ENCODE data around the gene MBD3L3.
"Not testable (repeated sequence)": the region's sequence is repeated elsewhere in the genome, so short reads cannot be mapped to it uniquely, and the experiment has no call there.

Gene MBD3L3

DNA sequence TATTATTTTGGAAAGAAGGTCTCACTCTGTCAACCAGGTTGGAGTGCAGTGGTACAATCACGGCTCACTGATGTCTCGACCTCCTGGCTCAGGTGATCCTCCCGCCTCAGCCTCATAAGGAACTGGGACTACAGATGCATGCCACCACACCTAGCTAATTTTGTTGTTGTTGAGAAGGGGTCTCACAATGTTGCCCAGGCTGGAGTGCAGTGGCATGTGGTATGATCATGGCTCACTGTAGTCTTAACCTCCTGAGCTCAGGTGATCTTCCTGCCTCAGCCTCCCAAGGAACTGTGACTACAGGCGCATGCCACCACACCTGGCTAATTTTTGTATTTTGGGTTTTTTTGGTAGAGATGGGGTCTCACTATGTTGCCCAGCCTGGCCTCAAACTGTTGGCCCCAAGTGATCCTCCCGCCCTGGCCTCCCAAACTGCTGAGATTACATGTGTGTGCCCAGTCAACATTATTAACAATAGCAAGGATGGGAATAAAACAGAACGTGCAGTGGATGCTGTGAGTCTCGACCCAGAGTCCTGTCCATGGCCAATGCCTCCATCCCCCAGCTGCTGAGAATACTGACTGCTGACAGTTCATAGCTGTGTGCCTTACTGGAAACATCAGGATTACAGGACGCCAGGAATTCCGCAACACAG lies 5.4 kb upstream of the MBD3L3 start:
- no peak for DNase-seq (ENCODE audit: low read depth in 1 of 2, low spot score in 1 of 2)

DNA sequence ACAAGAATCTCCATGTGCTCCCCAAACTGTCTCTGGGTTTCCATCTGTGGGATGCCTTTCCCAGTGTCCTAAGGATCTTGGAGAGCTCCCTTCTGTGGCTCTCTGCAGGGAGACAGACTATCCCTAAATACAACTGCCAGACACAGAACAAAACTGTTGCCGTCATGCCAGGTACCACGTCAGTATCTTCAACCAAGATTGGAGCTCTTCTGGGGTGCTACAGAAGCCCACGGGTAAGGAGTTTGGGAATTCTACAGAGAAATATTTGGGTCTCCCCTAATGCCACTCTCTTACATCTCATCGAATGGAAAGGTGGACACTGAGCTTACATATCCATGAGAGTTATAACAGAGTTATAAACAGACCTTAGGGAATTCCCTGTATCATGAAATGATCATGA lies 4.9 kb upstream of the MBD3L3 start:
- no peak for DNase-seq (ENCODE audit: low read depth in 1 of 2, low spot score in 1 of 2)

DNA sequence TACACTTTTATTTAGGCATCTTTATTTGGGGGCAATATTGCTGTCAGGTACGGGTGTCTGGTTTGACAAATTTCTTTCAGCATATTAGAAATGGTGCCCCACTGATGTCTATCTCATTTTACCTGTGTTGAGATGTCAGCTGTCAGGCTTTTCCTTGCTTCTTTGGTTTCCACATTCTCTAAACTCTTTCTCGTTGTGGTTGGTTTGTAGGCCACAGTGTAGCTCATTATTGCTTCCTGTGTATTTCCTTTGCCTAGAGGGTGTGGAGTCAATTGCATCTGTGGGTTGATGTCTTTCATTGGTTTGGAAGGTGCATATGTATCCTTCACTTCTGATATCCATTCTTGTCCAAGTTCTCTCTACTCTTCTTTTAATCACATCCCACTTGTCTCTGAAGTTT lies 1.5 kb upstream of the MBD3L3 start:
- DNase-seq (ENCODE audit: low read depth in 1 of 2, low spot score in 1 of 2) = not testable (repeated sequence)

DNA sequence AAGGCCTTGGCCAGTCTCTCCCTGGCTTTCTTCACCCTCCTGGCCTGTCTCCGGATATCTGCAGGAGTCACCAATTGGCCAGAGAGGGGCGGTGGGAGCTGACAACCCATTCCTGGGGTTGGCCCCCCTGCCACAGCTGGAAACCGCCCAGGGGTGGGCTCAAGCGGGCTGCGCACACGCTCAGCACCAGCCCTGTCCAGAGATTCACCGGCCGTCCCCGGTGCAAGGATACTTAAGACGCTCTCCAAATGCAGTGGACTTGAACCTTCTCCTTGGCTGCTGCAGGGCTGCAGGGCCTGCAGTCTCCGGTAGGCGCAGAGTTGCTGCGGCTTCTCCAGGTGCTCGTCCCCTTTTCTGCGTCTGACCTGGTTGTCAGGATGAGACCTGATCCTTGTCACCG lies 2.1 kb downstream of the MBD3L3 start:
- not testable (repeated sequence) for DNase-seq (ENCODE audit: low read depth in 1 of 2, low spot score in 1 of 2)

DNA sequence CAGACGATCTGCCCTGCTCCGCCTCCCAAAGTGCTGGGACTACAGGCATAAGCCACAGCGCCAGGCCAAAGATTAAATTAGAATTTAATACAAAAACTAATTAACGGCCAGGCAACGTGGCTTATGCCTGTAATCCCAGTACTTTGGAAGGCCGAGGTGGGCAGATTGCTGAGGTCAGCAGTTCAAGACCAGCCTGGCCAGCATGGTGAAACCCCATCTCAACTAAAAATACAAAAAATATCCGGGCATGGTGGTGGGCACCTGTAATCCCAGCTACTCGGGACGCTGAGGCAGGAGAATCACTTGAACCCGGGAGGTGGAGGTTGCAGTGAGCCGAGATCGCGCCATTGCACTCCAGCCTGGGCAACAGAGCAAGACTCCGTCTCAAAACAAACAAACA lies 2.8 kb downstream of the MBD3L3 start:
- not testable (repeated sequence) for DNase-seq (ENCODE audit: low read depth in 1 of 2, low spot score in 1 of 2)

DNA sequence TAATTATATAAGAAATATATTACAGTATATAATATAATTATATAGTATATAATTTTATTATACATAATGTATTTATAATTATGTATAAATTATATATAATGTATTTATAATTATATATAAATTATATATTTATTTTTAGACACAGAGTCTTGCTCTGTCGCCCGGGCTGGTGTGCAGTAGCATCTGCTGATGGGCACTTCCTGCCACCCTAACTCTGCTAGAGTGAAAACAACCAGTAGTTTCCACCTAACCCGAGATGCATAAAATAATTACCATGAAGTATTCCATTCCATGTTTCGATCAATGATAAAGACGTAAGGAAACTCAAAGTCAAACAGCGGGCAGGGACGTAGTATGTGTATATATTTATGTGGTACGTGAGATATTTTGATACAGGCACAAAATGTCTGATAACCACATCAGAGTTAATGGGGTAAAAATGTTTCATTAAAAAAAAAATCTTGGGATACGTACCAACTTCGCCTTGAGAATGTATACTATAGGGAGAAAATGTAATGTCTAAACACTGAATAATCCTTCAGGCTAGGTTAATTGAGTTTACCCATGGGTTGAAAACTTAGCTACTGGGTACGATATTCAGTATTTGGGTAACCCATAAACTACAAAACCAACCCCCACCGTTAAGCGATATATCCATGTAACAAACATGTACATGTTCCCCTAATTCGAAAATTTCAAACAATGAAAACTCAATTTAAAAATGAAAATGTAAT lies 3.7 kb downstream of the MBD3L3 start:
- not testable (repeated sequence) for DNase-seq (ENCODE audit: low read depth in 1 of 2, low spot score in 1 of 2)

DNA sequence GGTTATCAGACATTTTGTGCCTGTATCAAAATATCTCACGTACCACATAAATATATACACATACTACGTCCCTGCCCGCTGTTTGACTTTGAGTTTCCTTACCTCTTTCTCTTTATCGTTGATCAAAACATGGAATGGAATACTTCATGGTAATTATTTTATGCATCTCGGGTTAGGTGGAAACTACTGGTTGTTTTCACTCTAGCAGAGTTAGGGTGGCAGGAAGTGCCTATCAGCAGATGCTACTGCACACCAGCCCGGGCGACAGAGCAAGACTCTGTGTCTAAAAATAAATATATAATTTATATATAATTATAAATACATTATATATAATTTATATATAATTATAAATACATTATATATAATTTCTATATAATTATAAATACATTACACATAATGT lies 5.6 kb downstream of the MBD3L3 start:
- not testable (repeated sequence) for DNase-seq (ENCODE audit: low read depth in 1 of 2, low spot score in 1 of 2)

DNA sequence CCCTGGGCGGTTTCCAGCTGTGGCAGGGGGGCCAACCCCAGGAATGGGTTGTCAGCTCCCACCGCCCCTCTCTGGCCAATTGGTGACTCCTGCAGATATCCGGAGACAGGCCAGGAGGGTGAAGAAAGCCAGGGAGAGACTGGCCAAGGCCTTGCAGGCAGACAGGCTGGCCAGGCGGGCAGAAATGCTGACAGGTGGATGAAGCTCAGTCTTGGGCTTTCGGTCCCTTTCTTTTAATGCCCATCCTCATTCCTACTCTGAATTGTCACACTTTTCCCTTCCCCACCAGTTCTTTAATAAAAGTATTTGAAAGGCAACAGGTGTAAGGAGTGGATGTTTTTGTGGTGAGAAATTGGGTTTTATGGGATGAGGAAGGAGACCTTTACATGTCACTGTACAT lies 7.1 kb downstream of the MBD3L3 start:
- not testable (repeated sequence) for DNase-seq (ENCODE audit: low read depth in 1 of 2, low spot score in 1 of 2)

DNA sequence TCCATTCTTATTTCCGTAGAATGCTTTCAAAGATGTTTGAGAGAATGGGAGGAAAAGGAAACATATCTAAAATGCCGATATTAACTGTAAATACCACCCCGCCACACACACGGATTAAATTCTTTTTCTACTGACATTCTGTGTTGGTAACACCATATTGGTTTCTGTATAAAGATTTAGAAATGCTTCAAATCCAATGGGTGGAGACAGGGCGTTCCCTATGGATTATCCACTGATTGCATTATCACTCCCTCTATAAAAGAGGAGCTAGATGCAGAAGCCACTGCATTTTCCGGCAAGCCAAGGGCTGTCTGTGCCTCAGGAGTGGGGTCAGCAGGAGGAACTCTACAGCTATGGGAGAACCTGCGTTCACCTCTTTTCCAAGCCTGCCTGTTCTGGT lies 9.5 kb downstream of the MBD3L3 start, which contains the start of gene MBD3L2:
TSS of gene MBD3L2 (plus strand) at position 301 of the 400 bp plus-strand sequence. CDS start at position 354, 53 bp downstream.
- not testable (repeated sequence) for DNase-seq (ENCODE audit: low read depth in 1 of 2, low spot score in 1 of 2)

DNA sequence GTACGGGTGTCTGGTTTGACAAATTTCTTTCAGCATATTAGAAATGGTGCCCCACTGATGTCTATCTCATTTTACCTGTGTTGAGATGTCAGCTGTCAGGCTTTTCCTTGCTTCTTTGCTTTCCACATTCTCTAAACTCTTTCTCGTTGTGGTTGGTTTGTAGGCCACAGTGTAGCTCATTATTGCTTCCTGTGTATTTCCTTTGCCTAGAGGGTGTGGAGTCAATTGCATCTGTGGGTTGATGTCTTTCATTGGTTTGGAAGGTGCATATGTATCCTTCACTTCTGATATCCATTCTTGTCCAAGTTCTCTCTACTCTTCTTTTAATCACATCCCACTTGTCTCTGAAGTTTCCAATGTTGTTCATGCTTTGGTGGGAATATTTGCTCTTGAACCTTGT lies 16.9 kb downstream of the MBD3L3 start:
- DNase-seq (ENCODE audit: low read depth in 1 of 2, low spot score in 1 of 2) = not testable (repeated sequence)

DNA sequence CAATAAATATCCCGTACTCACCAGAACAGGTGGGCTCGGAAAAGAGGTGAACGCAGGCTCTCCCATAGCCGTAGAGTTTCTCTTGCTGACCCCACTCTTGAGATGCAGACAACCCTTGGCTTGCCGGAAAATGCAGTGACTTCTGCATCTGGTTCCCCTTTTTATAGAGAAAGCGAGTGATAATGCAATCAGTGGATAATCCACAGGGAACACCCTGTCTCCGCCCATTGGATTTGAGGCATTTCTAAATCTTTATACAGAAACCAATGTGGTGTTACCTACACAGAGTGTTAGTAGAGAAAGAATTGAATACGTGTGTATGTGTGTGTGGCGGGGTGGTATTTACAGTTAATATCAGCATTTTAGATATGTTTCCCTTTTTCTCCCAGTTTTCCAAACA lies 18.4 kb downstream of the MBD3L3 start, which contains the start of gene MBD3L4:
TSS of gene MBD3L4 (minus strand) at position 101 of the 400 bp plus-strand sequence. CDS start at position 66, 35 bp downstream.
- not testable (repeated sequence) for DNase-seq (ENCODE audit: low read depth in 1 of 2, low spot score in 1 of 2)

DNA sequence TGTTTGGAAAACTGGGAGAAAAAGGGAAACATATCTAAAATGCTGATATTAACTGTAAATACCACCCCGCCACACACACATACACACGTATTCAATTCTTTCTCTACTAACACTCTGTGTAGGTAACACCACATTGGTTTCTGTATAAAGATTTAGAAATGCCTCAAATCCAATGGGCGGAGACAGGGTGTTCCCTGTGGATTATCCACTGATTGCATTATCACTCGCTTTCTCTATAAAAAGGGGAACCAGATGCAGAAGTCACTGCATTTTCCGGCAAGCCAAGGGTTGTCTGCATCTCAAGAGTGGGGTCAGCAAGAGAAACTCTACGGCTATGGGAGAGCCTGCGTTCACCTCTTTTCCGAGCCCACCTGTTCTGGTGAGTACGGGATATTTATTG lies 28.2 kb downstream of the MBD3L3 start, which contains the start of gene MBD3L5:
TSS of gene MBD3L5 (plus strand) at position 301 of the 400 bp plus-strand sequence. CDS start at position 335, 34 bp downstream.
- DNase-seq (ENCODE audit: low read depth in 1 of 2, low spot score in 1 of 2) = not testable (repeated sequence)

DNA sequence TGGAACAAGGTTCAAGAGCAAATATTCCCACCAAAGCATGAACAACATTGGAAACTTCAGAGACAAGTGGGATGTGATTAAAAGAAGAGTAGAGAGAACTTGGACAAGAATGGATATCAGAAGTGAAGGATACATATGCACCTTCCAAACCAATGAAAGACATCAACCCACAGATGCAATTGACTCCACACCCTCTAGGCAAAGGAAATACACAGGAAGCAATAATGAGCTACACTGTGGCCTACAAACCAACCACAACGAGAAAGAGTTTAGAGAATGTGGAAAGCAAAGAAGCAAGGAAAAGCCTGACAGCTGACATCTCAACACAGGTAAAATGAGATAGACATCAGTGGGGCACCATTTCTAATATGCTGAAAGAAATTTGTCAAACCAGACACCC lies 29.7 kb downstream of the MBD3L3 start:
- not testable (repeated sequence) for DNase-seq (ENCODE audit: low read depth in 1 of 2, low spot score in 1 of 2)

DNA sequence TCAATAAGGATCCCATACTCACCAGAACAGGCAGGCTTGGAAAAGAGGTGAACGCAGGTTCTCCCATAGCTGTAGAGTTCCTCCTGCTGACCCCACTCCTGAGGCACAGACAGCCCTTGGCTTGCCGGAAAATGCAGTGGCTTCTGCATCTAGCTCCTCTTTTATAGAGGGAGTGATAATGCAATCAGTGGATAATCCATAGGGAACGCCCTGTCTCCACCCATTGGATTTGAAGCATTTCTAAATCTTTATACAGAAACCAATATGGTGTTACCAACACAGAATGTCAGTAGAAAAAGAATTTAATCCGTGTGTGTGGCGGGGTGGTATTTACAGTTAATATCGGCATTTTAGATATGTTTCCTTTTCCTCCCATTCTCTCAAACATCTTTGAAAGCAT lies 37.1 kb downstream of the MBD3L3 start, which contains the start of gene MBD3L2B:
TSS of gene MBD3L2B (minus strand) at position 101 of the 400 bp plus-strand sequence. CDS start at position 67, 34 bp downstream.
- not testable (repeated sequence) for DNase-seq (ENCODE audit: low read depth in 1 of 2, low spot score in 1 of 2)

DNA sequence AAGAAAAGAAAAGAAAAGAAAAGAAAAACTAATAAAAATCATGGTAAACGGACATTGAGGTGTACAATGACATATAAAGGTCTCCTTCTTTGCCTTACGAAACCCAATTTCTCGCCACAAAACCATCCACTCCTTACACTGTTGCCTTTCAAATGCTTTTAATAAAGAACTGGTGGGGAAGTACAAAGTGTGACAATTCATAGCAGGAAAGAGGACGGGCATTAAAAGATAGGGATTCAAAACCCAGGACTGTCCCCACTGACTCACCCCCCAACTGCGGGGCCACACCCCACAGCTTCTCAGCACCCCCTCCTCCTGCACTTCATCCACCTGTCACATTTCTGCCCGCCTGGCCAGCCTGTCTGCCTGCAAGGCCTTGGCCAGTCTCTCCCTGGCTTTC lies 39.6 kb downstream of the MBD3L3 start:
- no peak for DNase-seq (ENCODE audit: low read depth in 1 of 2, low spot score in 1 of 2)

DNA sequence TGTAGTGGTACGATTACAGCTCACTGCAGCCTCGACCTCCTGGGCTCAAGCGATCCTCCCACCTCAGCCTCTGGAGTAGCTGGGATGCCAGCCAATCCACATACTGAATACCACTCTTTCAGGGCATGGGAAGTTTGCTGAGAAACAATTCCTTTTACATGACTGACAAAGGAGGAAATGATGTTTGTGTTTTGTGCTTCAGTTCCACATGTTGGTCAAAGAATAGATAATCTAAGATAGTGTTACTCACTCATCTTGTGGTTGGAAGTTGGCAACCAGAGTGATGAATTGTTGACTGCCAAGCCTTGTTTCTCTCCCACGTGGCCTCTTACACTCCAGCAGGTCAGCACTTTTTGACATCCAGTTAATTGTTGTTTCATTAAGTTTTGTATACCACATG lies 44.8 kb downstream of the MBD3L3 start:
- no peak for DNase-seq (ENCODE audit: low read depth in 1 of 2, low spot score in 1 of 2)

DNA sequence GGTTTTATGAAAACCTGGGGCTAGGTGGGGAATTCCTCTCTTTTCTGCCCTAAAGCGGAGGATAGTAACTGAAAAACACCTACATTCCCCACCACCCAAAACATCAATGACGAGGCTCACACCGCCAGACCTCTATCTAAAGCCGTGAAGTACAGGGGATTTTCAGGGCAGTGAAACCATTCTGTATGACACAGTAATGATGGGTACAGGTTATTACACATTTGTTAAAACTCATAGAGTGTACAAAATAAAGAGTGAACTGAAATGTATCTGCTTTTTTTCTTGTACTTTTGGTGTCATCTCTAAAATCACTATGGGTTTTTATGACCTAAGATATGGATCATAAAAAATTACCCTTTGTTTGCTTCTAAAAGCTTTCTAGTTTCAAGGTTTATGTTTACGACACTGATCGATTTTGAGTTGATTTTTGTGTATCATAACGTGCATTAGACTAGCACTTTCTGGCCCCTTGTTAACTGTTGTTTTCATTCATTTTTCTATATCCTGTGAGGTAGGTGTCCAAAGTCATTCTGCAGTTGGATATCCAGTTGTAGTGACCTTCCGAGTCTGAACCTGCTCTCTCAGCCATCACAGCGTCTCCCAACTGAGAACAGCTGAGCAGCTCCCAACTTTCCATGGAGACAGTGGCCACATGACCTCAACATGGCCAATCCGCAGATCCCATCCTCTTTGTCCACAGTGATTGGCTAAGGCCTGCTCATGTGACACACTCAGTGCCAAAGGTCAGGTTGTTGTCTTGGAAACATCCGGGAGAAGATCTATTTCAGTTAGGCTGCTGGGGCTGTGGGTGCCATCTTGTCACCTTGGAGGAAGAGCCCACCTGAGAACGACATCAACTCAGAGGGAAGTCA lies 47.5 kb downstream of the MBD3L3 start:
- no peak for DNase-seq (ENCODE audit: low read depth in 1 of 2, low spot score in 1 of 2)

DNA sequence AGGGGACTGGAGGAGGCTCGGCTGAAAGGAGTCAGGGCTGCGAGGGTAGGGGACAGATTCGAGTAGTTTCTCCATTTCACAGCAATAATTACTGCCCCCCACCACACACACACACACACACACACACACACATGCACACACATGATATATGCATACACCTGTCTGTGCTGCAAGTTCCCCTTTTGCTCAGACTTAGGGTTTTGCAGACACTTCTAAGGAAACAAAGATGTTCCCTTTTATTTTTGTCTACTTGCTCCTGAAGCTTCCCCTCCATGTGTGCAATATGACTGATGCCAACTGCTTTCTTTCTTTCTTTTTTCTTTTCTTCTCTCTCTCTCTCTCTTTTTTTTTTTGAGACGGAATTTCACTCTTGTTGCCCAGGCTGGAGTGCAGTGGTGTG lies 50.6 kb downstream of the MBD3L3 start:
- no peak for DNase-seq (ENCODE audit: low read depth in 1 of 2, low spot score in 1 of 2)
